Measurements from ENCODE around the gene PLEKHO2.

Gene PLEKHO2

GRCh38 chr15:64855205-64855975, 13.7 kb downstream of the PLEKHO2 start:
- no peak for DNase-seq (ENCODE audit: low read depth in 1 of 2, low spot score in 1 of 2)

GRCh38 chr15:64856429-64857145, 14.9 kb downstream of the PLEKHO2 start:
- no peak for DNase-seq (ENCODE audit: low read depth in 1 of 2, low spot score in 1 of 2)

- DNase-seq (ENCODE audit: low read depth in 1 of 2, low spot score in 1 of 2), result no peak
Measured at GRCh38 chr15:64857421-64857820, 15.7 kb downstream of the PLEKHO2 start.

GRCh38 chr15:64858021-64858575, 16.4 kb downstream of the PLEKHO2 start:
- no peak for DNase-seq (ENCODE audit: low read depth in 1 of 2, low spot score in 1 of 2)

- no peak for DNase-seq (ENCODE audit: low read depth in 1 of 2, low spot score in 1 of 2)
Measured at GRCh38 chr15:64859226-64859625, 17.5 kb downstream of the PLEKHO2 start.

- no peak for DNase-seq (ENCODE audit: low read depth in 1 of 2, low spot score in 1 of 2)
Measured at GRCh38 chr15:64861331-64861730, 19.6 kb downstream of the PLEKHO2 start.

GRCh38 chr15:64861960-64862359, 20.2 kb downstream of the PLEKHO2 start:
- DNase-seq (ENCODE audit: low read depth in 1 of 2, low spot score in 1 of 2), result no peak

- DNase-seq (ENCODE audit: low read depth in 1 of 2, low spot score in 1 of 2), result no peak
Measured at GRCh38 chr15:64862408-64862807, 20.7 kb downstream of the PLEKHO2 start.

GRCh38 chr15:64864068-64864467, 22.4 kb downstream of the PLEKHO2 start:
- DNase-seq (ENCODE audit: low read depth in 1 of 2, low spot score in 1 of 2), result no peak

- no peak for DNase-seq (ENCODE audit: low read depth in 1 of 2, low spot score in 1 of 2)
Measured at GRCh38 chr15:64865126-64865997, 23.6 kb downstream of the PLEKHO2 start.

- DNase-seq (ENCODE audit: low read depth in 1 of 2, low spot score in 1 of 2), result no peak
Measured at GRCh38 chr15:64865998-64866520, 24.3 kb downstream of the PLEKHO2 start.

- no peak for DNase-seq (ENCODE audit: low read depth in 1 of 2, low spot score in 1 of 2)
Measured at GRCh38 chr15:64869501-64869900, 27.8 kb downstream of the PLEKHO2 start.

GRCh38 chr15:64870353-64870752, 28.6 kb downstream of the PLEKHO2 start:
- DNase-seq (ENCODE audit: low read depth in 1 of 2, low spot score in 1 of 2), result no peak

- DNase-seq (ENCODE audit: low read depth in 1 of 2, low spot score in 1 of 2), result no peak
Measured at GRCh38 chr15:64875641-64876223, 34.0 kb downstream of the PLEKHO2 start.

- no peak for DNase-seq (ENCODE audit: low read depth in 1 of 2, low spot score in 1 of 2)
Measured at GRCh38 chr15:64877435-64877834, 35.7 kb downstream of the PLEKHO2 start.

- no peak for DNase-seq (ENCODE audit: low read depth in 1 of 2, low spot score in 1 of 2)
Measured at GRCh38 chr15:64878705-64879104, 37.0 kb downstream of the PLEKHO2 start.

GRCh38 chr15:64883100-64883581, 41.4 kb downstream of the PLEKHO2 start:
- DNase-seq (ENCODE audit: low read depth in 1 of 2, low spot score in 1 of 2), result peak in 1 of 2 donors; percentile 29

GRCh38 chr15:64883997-64884511, 42.3 kb downstream of the PLEKHO2 start:
- DNase-seq (ENCODE audit: low read depth in 1 of 2, low spot score in 1 of 2), result peak; percentile 59 to 68

GRCh38 chr15:64884679-64885078, 43.0 kb downstream of the PLEKHO2 start:
- no peak for DNase-seq (ENCODE audit: low read depth in 1 of 2, low spot score in 1 of 2)

- DNase-seq (ENCODE audit: low read depth in 1 of 2, low spot score in 1 of 2), result no peak
Measured at GRCh38 chr15:64888336-64888735, 46.6 kb downstream of the PLEKHO2 start.

Data from activated CD4-positive, alpha-beta T cell treated with anti-CD3 and anti-CD28 coated beads, Interleukin-2, amount 50 U/mL, for 24 hours (primary cell).